SKM-1 treated with dmso at 0.1 percent for 144 hours (cell line): Measurements from ENCODE around the gene DPP6.
"Not testable (repeated sequence)": the region's sequence is repeated elsewhere in the genome, so short reads cannot be mapped to it uniquely, and the experiment has no call there.

Source experiments
- DNase-seq: peaks from one replicate; lab custom pipeline; 2025; ENCODE audit not compliant: unreplicated experiment; lab: John Stamatoyannopoulos, UW

Gene DPP6

DNA sequence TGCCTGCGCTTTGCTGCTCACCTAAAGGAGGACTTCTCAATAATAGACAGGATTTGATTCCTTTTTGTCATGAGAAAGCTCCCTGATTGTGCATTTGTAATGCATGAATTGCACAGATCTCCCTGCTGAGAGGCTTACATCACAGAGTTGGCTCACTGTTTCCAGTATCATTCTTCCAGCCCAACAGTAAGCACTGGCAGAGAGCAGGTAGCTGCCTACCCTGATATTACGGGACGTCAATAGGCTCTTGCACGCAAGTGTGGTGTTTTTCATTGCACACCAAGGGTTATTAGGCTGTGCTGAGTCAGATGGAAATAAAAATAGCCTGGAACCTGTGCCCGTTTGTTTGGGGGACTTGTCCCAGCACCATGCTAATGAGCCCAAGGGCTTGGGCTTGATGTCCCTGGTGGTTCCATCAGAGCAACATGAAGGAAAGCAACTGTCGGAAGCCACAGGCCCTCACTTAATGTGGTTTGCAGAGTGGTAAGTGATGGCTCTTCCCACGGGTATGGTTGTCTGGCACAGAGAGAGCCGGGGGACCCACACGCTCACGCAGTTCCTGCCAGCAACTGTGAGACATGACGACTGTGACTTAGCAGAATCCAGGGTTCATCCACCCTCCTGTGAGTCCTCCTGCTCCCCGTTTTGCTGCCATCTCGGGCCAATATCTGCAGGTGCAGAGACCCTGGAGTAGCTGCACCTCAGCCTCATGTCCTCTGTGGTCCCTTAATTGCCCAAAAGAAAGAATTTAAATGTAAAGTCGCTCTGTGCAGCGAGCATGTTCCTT, 20.4 kb downstream of the DPP6 start:
- DNase-seq = not testable (repeated sequence)

- not testable (repeated sequence) for DNase-seq
Measured at GRCh38 chr7:154078523-154078922, 26.3 kb downstream of the DPP6 start.

DNA sequence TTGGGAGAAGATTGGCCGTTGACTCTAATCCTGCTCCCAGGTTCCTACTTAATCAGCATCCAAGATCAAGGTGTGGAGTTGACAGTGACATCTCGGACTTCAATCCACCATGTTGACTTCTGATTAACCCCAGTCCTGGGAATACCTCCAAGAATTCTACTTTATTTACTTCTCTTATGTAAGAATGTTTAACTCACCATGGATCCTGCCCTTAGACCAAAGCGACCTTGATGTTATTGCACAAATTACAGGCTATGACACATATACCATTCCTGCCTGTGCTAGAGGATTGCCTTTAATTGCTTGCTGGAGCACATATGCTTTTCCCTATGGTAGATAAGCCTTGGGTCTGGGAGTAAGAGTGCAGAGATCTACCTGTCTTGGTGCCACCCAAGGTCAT, 28.1 kb downstream of the DPP6 start:
- not testable (repeated sequence) for DNase-seq

DNA sequence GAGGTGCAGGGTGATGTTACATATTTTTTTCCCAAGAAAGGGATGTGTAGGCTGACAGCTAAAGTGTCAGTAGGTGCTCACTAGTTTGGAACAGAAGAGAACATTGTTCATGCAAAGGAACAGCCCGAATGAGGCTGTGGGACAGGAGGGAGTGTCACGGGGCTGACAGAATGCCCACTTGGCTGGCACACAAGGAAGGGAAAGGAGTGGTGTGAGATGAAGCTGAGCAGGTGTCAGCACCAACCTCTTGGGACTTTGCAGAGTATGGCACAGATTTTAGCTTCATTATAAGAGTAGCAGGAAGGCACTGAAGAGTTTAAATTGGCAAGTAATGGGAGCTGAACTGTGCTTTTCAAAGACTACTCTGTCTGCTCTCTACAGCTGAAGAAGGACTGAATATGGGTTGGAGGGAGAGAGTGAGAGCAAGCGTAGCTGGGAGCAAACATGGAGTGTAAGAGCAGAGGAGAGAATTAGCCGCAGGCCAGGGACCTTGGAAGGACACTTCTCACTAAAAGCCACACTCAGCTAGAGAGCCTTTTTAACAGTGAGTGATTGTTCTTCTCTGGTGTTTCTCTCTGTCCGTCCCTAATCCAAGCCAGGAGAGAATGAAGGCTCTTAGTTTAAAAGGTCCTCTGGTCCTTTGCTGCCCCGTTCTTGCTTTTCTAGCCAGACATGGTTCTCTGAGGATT, 35.0 kb downstream of the DPP6 start:
- not testable (repeated sequence) for DNase-seq

DNA sequence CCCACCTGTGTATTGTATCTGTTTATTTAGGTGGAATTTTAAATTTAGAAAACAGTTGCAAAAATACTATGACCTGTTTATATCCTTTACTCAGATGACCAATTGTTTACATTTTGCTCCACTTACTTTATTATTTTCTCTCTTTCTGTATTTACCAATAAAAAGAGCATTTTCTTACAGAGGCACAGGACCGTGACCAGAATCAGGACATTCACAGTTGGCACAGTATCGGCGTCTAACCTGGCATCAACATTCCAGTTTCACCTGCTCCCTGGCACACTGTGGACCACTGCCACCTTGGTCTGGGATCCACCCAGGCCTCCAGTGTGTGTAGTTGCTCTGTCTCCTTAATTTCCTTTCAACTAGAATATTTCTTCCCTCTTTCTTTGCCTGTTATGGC, 39.9 kb downstream of the DPP6 start:
- DNase-seq = not testable (repeated sequence)

GRCh38 chr7:154095201-154095600, 43.0 kb downstream of the DPP6 start:
- DNase-seq = not testable (repeated sequence)

DNA sequence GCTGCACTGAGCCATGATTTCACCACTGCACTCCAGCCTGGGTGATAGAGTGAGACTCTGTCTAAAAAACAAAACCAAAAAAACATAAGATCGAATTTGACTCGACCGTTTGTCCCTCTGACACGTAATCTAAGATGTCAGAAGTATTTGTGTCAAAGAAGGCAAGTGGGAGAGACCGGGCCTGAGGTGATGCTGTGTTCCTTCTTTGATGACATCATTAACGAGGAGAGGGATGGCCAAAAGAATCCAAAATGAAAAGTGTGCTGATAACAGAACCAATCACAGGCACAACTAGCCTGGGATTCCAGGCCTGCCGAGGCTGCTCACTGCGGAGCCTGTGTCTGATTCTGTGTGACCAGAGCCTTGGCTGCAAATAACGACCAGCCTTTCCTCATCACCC, 52.9 kb downstream of the DPP6 start:
- not testable (repeated sequence) for DNase-seq

GRCh38 chr7:154109615-154110014, 57.4 kb downstream of the DPP6 start:
- not testable (repeated sequence) for DNase-seq

GRCh38 chr7:154113732-154114351, 61.6 kb downstream of the DPP6 start:
- not testable (repeated sequence) for DNase-seq

DNA sequence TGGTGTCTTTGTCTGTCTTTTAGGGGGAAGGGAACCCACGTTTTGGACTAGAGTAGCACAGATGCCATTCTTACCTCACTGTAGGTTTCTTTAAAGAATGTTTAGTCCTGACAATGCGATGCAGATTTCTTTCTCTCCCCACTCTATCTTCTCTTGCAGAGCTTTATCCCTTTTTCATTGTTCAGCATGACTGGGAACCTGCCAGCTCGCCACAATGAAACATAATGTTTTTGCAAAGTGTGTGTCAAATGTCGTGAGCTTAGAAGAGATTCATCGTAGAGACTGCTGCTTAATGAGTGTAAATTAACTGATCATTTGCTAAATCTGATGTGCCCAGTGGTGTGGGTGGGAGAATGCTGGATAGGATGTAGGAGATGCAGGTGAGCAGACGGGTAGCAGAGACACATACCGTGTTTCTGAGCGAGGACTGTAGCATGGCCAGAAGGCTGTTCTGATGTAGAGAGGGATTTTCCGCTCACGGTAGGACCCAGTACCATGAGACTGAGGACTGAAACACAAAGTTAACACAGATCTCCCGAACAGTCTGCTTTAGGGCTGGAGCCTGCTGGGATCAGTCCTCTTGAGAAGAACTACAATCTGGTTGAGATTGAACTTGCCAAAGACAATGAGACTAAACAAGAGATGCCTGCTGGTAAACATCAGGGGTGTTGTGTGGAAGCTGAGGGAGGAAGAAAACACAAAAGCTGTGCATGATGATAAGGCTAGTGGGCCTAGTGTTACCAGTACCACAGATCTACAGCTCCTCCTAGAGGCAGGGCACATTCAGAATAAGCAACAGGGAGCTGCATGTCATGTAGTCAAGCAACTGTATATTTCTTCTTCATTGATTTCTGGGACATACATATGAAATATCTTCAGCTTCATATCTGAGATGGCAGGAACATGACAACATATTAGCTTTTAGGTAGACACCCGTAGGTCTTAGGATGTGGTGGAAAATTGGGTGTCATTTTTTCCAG, 65.5 kb downstream of the DPP6 start:
- not testable (repeated sequence) for DNase-seq

GRCh38 chr7:154120825-154121224, 68.6 kb downstream of the DPP6 start:
- not testable (repeated sequence) for DNase-seq

GRCh38 chr7:154122720-154123119, 70.5 kb downstream of the DPP6 start:
- not testable (repeated sequence) for DNase-seq

DNA sequence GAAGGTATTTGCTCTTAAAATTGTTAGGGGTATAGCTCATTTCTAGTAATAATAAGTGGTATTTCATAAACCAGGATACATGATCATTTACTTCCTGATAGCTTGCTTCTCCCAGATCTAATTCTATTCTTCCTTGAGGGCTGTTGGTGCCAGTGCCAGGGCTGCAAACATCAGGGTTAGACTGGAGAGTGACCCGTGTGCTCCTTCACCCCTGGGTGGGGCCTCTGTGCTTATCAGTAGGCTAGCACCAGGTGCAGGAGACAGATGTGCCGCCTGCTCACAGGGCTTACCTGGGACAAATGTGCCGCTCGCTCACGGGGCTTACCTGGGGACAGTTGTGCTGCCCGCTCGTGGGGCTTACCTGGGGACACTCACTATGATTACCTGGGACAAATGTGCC, 71.2 kb downstream of the DPP6 start:
- not testable (repeated sequence) for DNase-seq

GRCh38 chr7:154129142-154129541, 76.9 kb downstream of the DPP6 start:
- not testable (repeated sequence) for DNase-seq

DNA sequence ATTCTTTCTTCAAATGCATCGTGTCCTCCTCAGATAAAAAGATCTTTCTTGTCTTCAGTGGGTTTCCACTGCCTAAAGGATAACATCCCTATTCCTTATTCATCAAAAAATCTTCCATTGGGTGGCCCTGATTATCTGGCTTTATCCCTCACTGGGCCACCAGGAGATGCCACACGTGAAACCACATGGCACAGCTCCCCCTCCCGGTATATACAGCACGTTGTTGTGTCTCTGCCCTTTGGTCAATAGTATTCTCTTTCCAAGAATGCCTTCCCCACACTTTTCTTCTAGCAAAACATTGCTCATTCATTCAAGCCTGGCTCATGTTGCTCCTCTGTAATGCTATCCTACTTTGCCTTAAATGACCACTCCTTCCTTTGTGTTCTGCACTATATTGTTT, 80.4 kb downstream of the DPP6 start:
- not testable (repeated sequence) for DNase-seq

DNA sequence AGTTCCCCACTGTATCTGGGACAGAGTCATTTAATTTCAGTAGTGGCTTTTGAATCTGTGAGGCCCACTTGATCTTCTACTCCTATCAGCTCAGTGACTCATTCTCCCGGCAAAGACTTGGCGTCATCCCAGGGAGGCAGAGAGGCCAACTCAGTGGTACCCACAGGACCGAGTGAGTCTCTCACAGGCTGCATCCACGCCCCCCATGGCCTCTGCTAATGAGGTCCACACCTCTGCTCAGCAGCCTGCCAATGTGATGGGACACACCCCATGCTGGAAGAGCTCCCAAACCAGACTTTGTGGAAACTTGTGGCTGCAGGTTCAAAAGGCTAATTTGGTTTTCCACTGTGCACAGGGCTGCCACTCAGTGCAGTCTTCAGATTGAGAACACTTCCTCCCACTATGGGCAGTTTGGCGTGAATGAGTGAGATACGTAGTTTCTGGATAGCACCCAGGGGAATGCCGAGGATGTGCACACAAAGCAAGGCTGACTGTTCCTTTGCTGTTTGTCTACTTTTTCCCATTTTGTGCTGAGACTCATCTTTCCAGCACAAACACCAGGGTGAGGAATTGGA, 81.6 kb downstream of the DPP6 start:
- not testable (repeated sequence) for DNase-seq

- DNase-seq = not testable (repeated sequence)
Measured at GRCh38 chr7:154134698-154135097, 82.5 kb downstream of the DPP6 start.

DNA sequence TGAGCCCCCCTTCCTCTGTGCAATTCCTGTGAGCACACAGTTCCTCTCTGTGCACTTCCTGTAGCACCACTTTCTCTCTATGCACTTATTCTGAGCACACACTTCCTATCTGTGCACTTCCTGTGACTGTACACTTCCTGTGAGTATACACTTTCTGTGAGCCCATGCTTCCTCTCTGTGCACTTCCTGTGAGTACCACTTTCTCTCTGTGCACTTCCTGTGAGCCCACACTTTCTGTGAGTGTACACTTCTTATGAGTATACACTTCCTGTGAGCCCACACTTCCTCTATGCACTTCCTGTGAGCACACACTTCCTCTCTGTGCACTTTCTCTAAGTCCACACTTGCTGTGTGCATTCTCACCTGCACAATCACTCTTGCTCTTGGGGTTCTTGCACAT, 83.4 kb downstream of the DPP6 start:
- not testable (repeated sequence) for DNase-seq

- DNase-seq = not testable (repeated sequence)
Measured at GRCh38 chr7:154145922-154146706, 93.9 kb downstream of the DPP6 start.

- DNase-seq = not testable (repeated sequence)
Measured at GRCh38 chr7:154146707-154147038, 94.5 kb downstream of the DPP6 start.
